Ishikawa (cell line): ENCODE data around the gene SLK.

Source experiments
- CEBPB ChIP-seq: IDR thresholded peaks from 2 replicates; pipeline ENCODE4 v1.6.1; 2012
- CREB1 ChIP-seq: IDR thresholded peaks from 2 replicates; pipeline ENCODE4 v1.6.1; 2012; ENCODE audit warnings: low read depth
- EGR1 ChIP-seq: IDR thresholded peaks from 2 replicates; pipeline ENCODE4 v1.6.1; 2012
- EP300 ChIP-seq: IDR thresholded peaks from 2 replicates; pipeline ENCODE4 v1.6.1; 2012; ENCODE audit warnings: borderline replicate concordance
- FOXM1 ChIP-seq: IDR thresholded peaks from 2 replicates; pipeline ENCODE4 v1.6.1; 2012; ENCODE audit warnings: low read depth, borderline replicate concordance
- MAX ChIP-seq: IDR thresholded peaks from 2 replicates; pipeline ENCODE4 v1.6.1; 2012
- NFIC ChIP-seq: IDR thresholded peaks from 2 replicates; pipeline ENCODE4 v1.6.1; 2012
- RAD21 ChIP-seq: IDR thresholded peaks from 2 replicates; pipeline ENCODE4 v1.6.1; 2012; ENCODE audit warnings: low read depth
- TAF1 ChIP-seq: IDR thresholded peaks from 2 replicates; pipeline ENCODE4 v1.6.1; 2012; ENCODE audit warnings: low read depth, mild to moderate bottlenecking
- TCF12 ChIP-seq: IDR thresholded peaks from 2 replicates; pipeline ENCODE4 v1.6.1; 2012; ENCODE audit warnings: low read depth
- TEAD4 ChIP-seq: IDR thresholded peaks from 2 replicates; pipeline ENCODE4 v1.6.1; 2012
- YY1 ChIP-seq: IDR thresholded peaks from 2 replicates; pipeline ENCODE4 v1.6.1; 2012; ENCODE audit warnings: low read depth
- ZBTB7A ChIP-seq: IDR thresholded peaks from 2 replicates; pipeline ENCODE4 v1.6.1; 2012; ENCODE audit warnings: low read depth
- TF ChIP-seq, protein P1 (sequence below): IDR thresholded peaks from 2 replicates; pipeline ENCODE4 v1.6.1; 2012
- TF ChIP-seq, protein P2 (sequence below): IDR thresholded peaks from 2 replicates; pipeline ENCODE4 v1.6.1; 2012; ENCODE audit warnings: low read depth, mild to moderate bottlenecking

Gene SLK

DNA sequence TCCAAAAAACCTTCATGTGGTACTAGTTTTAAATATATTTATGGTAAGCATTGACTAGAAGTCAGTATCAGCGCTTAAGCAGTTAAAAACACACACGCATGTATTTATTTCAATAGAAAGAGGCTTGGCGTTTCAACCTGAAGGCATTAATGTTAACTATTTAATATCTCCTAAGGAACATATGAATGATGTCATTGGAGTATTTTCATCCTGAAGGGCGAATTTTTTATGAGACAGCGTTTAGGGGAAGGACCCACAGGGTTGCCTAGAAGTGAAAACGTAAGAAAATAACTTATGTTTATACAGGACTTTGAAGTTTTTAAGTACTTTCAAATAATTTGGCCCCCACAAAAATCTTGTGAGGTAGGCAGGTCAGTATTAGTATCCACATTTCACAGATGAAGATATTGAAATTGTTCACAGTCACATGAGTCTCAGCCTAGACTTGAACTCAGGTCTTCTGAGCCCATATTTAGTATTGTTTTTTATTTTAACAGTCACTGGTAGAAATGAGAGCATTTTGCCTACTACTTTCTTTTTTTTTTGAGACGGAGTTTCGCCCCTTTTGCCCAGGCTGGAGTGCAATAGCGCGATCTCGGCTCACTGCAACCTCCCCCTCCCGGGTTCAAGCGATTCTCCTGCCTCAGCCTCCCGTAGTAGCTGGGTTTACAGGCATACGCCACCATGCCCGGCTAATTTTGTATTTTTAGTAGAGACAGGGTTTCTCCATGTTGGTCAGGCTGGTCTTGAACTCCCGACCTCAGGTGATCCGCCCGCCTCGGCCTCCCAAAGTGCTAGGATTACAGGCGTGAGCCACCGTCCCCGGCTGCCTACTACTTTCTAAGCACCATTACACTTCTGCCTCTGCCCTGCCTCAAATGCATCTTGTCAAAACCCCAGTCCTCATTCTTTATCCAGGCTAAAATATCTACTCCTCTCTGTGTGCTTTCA lies 1.8 kb downstream of the SLK start:
- TF ChIP-seq EGR1: no peak
- no peak for TF ChIP-seq EP300
- TF ChIP-seq CREB1: no peak
- TF ChIP-seq RAD21: no peak
- TF ChIP-seq MAX: no peak
- TF ChIP-seq YY1: no peak
- TF ChIP-seq ZBTB7A: no peak
- no peak for TF ChIP-seq NFIC
- no peak for TF ChIP-seq TCF12
- TF ChIP-seq, protein P1, sequence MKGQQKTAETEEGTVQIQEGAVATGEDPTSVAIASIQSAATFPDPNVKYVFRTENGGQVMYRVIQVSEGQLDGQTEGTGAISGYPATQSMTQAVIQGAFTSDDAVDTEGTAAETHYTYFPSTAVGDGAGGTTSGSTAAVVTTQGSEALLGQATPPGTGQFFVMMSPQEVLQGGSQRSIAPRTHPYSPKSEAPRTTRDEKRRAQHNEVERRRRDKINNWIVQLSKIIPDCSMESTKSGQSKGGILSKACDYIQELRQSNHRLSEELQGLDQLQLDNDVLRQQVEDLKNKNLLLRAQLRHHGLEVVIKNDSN: no peak
- no peak for TF ChIP-seq TEAD4
- TF ChIP-seq CEBPB: no peak
- TF ChIP-seq, protein P2, sequence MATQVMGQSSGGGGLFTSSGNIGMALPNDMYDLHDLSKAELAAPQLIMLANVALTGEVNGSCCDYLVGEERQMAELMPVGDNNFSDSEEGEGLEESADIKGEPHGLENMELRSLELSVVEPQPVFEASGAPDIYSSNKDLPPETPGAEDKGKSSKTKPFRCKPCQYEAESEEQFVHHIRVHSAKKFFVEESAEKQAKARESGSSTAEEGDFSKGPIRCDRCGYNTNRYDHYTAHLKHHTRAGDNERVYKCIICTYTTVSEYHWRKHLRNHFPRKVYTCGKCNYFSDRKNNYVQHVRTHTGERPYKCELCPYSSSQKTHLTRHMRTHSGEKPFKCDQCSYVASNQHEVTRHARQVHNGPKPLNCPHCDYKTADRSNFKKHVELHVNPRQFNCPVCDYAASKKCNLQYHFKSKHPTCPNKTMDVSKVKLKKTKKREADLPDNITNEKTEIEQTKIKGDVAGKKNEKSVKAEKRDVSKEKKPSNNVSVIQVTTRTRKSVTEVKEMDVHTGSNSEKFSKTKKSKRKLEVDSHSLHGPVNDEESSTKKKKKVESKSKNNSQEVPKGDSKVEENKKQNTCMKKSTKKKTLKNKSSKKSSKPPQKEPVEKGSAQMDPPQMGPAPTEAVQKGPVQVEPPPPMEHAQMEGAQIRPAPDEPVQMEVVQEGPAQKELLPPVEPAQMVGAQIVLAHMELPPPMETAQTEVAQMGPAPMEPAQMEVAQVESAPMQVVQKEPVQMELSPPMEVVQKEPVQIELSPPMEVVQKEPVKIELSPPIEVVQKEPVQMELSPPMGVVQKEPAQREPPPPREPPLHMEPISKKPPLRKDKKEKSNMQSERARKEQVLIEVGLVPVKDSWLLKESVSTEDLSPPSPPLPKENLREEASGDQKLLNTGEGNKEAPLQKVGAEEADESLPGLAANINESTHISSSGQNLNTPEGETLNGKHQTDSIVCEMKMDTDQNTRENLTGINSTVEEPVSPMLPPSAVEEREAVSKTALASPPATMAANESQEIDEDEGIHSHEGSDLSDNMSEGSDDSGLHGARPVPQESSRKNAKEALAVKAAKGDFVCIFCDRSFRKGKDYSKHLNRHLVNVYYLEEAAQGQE: no peak
- no peak for TF ChIP-seq TAF1
- TF ChIP-seq FOXM1: no peak

DNA sequence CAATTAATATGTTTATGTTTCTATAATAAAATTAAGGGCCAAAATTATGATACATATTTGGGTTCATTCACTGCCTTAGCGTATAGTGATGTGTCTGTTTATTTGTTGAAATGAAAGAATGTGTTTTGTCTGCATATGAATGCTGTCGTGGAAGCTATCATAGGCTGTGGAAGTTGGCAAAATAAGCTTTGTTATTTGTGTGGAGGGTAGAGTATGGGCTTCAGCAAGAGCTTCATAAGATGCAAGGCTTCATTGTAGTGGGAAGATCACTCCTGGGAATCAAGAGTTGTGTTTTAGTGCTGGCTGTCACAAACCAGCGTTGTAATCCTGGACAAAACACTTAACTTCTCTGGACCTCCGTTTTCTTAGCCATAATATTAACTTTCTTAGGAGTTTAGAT lies 2.5 kb downstream of the SLK start:
- TF ChIP-seq, protein P2: no peak
- no peak for TF ChIP-seq TAF1
- TF ChIP-seq FOXM1: no peak
- no peak for TF ChIP-seq CREB1
- TF ChIP-seq RAD21: no peak
- no peak for TF ChIP-seq EGR1
- no peak for TF ChIP-seq CEBPB
- no peak for TF ChIP-seq MAX

GRCh38 chr10:103969857-103970627 lies 3.1 kb downstream of the SLK start:
- no peak for TF ChIP-seq YY1
- TF ChIP-seq FOXM1: no peak
- TF ChIP-seq EP300: no peak
- TF ChIP-seq CREB1: no peak
- TF ChIP-seq, protein P2: no peak
- TF ChIP-seq, protein P1: no peak

GRCh38 chr10:103975169-103975568 lies 8.2 kb downstream of the SLK start:
- TF ChIP-seq TEAD4 (no peak), CREB1 (no peak), CEBPB (no peak)
